Astrocyte of the hippocampus (primary cell): ENCODE results near the gene ZBTB47.
A peak's percentile ranks its signal among the peaks of the same experiment; 100 is the strongest.

Source experiments
- DNase-seq: peaks from one replicate; pipeline ENCODE4 v3.0.0; 2011; ENCODE audit warnings: low read depth, low spot score

The ZBTB47 gene

GRCh38 chr3:42653560-42654330, at the start of gene ZBTB47:
ZBTB47 (plus strand) TSS chr3:42653697; CDS start chr3:42658356, 4,659 bp downstream.
- DNase-seq: peak; percentile 66

GRCh38 chr3:42605546-42606173, 47.8 kb upstream of the ZBTB47 start:
- peak; percentile 36 for DNase-seq

GRCh38 chr3:42608581-42608980, 44.9 kb upstream of the ZBTB47 start:
- peak; percentile 52 for DNase-seq

GRCh38 chr3:42610976-42611375, 42.5 kb upstream of the ZBTB47 start:
- no peak for DNase-seq

- DNase-seq: no peak
These were observed 41.3 kb upstream of the ZBTB47 start for GRCh38 chr3:42612217-42612616.

GRCh38 chr3:42612928-42613327, 40.6 kb upstream of the ZBTB47 start:
- DNase-seq: no peak

GRCh38 chr3:42613462-42613861, 40.0 kb upstream of the ZBTB47 start:
- no peak for DNase-seq

- no peak for DNase-seq
These were observed 21.9 kb upstream of the ZBTB47 start for GRCh38 chr3:42631620-42632019.

GRCh38 chr3:42632146-42632545, 21.4 kb upstream of the ZBTB47 start:
- no peak for DNase-seq

GRCh38 chr3:42633544-42633943, 20.0 kb upstream of the ZBTB47 start:
- DNase-seq: no peak

GRCh38 chr3:42635111-42635510, 18.4 kb upstream of the ZBTB47 start:
- DNase-seq: no peak

- no peak for DNase-seq
These were observed 16.5 kb upstream of the ZBTB47 start for GRCh38 chr3:42637001-42637400.

- no peak for DNase-seq
These were observed 15.1 kb upstream of the ZBTB47 start for GRCh38 chr3:42638339-42638842.

- DNase-seq: no peak
These were observed 14.3 kb upstream of the ZBTB47 start for GRCh38 chr3:42639192-42639591.

GRCh38 chr3:42640129-42640528, 13.4 kb upstream of the ZBTB47 start:
- DNase-seq: no peak

- no peak for DNase-seq
These were observed 12.6 kb upstream of the ZBTB47 start for GRCh38 chr3:42640771-42641370.

GRCh38 chr3:42647821-42648459, 5.6 kb upstream of the ZBTB47 start:
- peak; percentile 35 for DNase-seq

GRCh38 chr3:42649006-42649405, 4.5 kb upstream of the ZBTB47 start:
- DNase-seq: no peak

- no peak for DNase-seq
These were observed 3.7 kb upstream of the ZBTB47 start for GRCh38 chr3:42649783-42650182.

- DNase-seq: peak; percentile 82
These were observed 2.0 kb upstream of the ZBTB47 start for GRCh38 chr3:42651248-42652091.

GRCh38 chr3:42652251-42652610, 1.3 kb upstream of the ZBTB47 start:
- DNase-seq: no peak
